GM19468 (cell line): ENCODE data around the gene GJA8.
"Not testable (repeated sequence)": the region's sequence is repeated elsewhere in the genome, so short reads cannot be mapped to it uniquely, and the experiment has no call there.

Experiments used
- ATAC-seq: cut with Tn5 transposase; IDR thresholded peaks from one replicate; pipeline ENCODE4 v1.9.1; 2021; ENCODE audit warnings: mild to moderate bottlenecking, moderate library complexity, moderate number of reproducible peaks; ENCODE audit not compliant: unreplicated experiment; ENCODE audit errors: extremely low read depth

The GJA8 gene

GRCh38 chr1:147924813-147925212 lies 22.2 kb downstream of the GJA8 start:
- no peak for ATAC-seq

- ATAC-seq, result not testable (repeated sequence)
Measured at GRCh38 chr1:147927215-147927614, 24.6 kb downstream of the GJA8 start.

GRCh38 chr1:147927689-147928088 lies 25.1 kb downstream of the GJA8 start:
- not testable (repeated sequence) for ATAC-seq

GRCh38 chr1:147928236-147929132 lies 25.9 kb downstream of the GJA8 start, which contains the start of gene GPR89B:
Gene GPR89B, plus strand, starts transcription at chr1:147928420. Its CDS starts 117 bp downstream, at chr1:147928537.
- peak; percentile 96 for ATAC-seq

GRCh38 chr1:147931137-147931536 lies 28.5 kb downstream of the GJA8 start:
- ATAC-seq, result not testable (repeated sequence)

- not testable (repeated sequence) for ATAC-seq
Measured at GRCh38 chr1:147935296-147935695, 32.7 kb downstream of the GJA8 start.

GRCh38 chr1:147940456-147940855 lies 37.9 kb downstream of the GJA8 start:
- ATAC-seq, result not testable (repeated sequence)

GRCh38 chr1:147942563-147942962 lies 40.0 kb downstream of the GJA8 start:
- not testable (repeated sequence) for ATAC-seq

- ATAC-seq, result not testable (repeated sequence)
Measured at GRCh38 chr1:147949517-147949916, 46.9 kb downstream of the GJA8 start.
